GM23338 (cell line): ENCODE data around the gene CAMTA1. TPM values are rescaled to one million over a fixed set of nuclear protein-coding genes. Genes with fewer than 3 reads are reported as not detected.

Experiments
- ATAC-seq: fragments of 200-7000 bp; cut with Tn5 transposase; 3 replicates; pipeline ENCODE4 v1.9.1; 2020
- DNase-seq: peaks from one replicate; pipeline ENCODE4 v3.0.0-alpha.2; 2015; ENCODE audit warnings: low spot score
- H2AFZ ChIP-seq: fragments of 200-600 bp; sonication (generic); 2 replicates; pipeline ENCODE4 v1.8.0; 2016; ENCODE audit warnings: antibody characterized with exemption, mild to moderate bottlenecking, moderate library complexity
- H3F3A ChIP-seq: fragments of 200-600 bp; sonication (generic); replicated peaks from 2 replicates; pipeline ENCODE4 v1.8.0; 2017; ENCODE audit warnings: antibody characterized with exemption, mixed run types, low read depth
- H3K27ac ChIP-seq: fragments of 200-600 bp; sonication (generic); 2 replicates; pipeline ENCODE4 v1.6.1; 2016; ENCODE audit warnings: low read depth
- H3K27me3 ChIP-seq: fragments of 200-600 bp; sonication (generic); 2 replicates; pipeline ENCODE4 v1.8.0; 2016; ENCODE audit warnings: mild to moderate bottlenecking, mixed run types, moderate library complexity; ENCODE audit not compliant: insufficient read depth
- H3K36me3 ChIP-seq: fragments of 200-600 bp; sonication (generic); 2 replicates; pipeline ENCODE4 v1.8.0; 2016; ENCODE audit warnings: mild to moderate bottlenecking; ENCODE audit not compliant: insufficient read depth
- H3K4me1 ChIP-seq: fragments of 200-600 bp; sonication (generic); 2 replicates; pipeline ENCODE4 v1.8.0; 2016; ENCODE audit warnings: mild to moderate bottlenecking, moderate library complexity; ENCODE audit not compliant: insufficient read depth
- H3K4me2 ChIP-seq: fragments of 200-600 bp; sonication (generic); 2 replicates; pipeline ENCODE4 v1.7.1; 2017; ENCODE audit warnings: mixed run types
- H3K4me3 ChIP-seq: fragments of 200-600 bp; sonication (generic); 2 replicates; pipeline ENCODE4 v1.6.1; 2016; ENCODE audit warnings: mixed run types
- H3K79me2 ChIP-seq: fragments of 200-600 bp; sonication (generic); replicated peaks from 2 replicates; pipeline ENCODE4 v1.8.0; 2017; ENCODE audit warnings: mild to moderate bottlenecking; ENCODE audit not compliant: insufficient read depth
- H3K9me2 ChIP-seq: fragments of 200-600 bp; sonication (generic); 2 replicates; pipeline ENCODE4 v1.8.0; 2017; ENCODE audit not compliant: insufficient read depth
- H4K20me1 ChIP-seq: fragments of 200-600 bp; sonication (generic); replicated peaks from 2 replicates; pipeline ENCODE4 v1.8.0; 2017; ENCODE audit warnings: mild to moderate bottlenecking; ENCODE audit not compliant: insufficient read depth
- H3K27ac Mint-ChIP-seq: 2 replicates; pipeline ENCODE4 v1.8.0; 2020; ENCODE audit warnings: inconsistent platforms, mild to moderate bottlenecking, moderate library complexity, mixed read lengths
- H3K27me3 Mint-ChIP-seq: 3 replicates; pipeline ENCODE4 v1.8.0; 2022; ENCODE audit warnings: low read depth, mild to moderate bottlenecking, moderate library complexity, mixed read lengths, inconsistent platforms; ENCODE audit not compliant: insufficient read depth, poor library complexity
- H3K36me3 Mint-ChIP-seq: 3 replicates; pipeline ENCODE4 v1.8.0; 2021; ENCODE audit warnings: low read depth, mild to moderate bottlenecking, inconsistent platforms, moderate library complexity, mixed read lengths
- H3K4me1 Mint-ChIP-seq: 3 replicates; pipeline ENCODE4 v1.8.0; 2020; ENCODE audit warnings: mild to moderate bottlenecking, inconsistent platforms, mixed read lengths
- H3K4me3 Mint-ChIP-seq: 3 replicates; pipeline ENCODE4 v1.8.0; 2021; ENCODE audit warnings: moderate library complexity, mild to moderate bottlenecking, inconsistent platforms, mixed read lengths
- H3K9me3 Mint-ChIP-seq: 3 replicates; pipeline ENCODE4 v1.8.0; 2020; ENCODE audit warnings: moderate library complexity, mild to moderate bottlenecking, inconsistent platforms, mixed read lengths
- CREB1 ChIP-seq: fragments of 250-450 bp; sonication (Bioruptor Pico); IDR thresholded peaks from 2 replicates; pipeline ENCODE4 v1.5.0; 2020; ENCODE audit warnings: low read depth, mild to moderate bottlenecking, moderate library complexity
- NANOG ChIP-seq: IDR thresholded peaks from 2 replicates; pipeline ENCODE4 v1.6.1; 2016; ENCODE audit warnings: antibody characterized with exemption, borderline replicate concordance
- ZNF114 ChIP-seq: fragments of 250-450 bp; sonication (Bioruptor Pico); IDR thresholded peaks from 2 replicates; pipeline ENCODE4 v1.5.0; 2020; ENCODE audit warnings: mild to moderate bottlenecking, moderate library complexity
- ZNF331 ChIP-seq: fragments of 250-450 bp; sonication (Bioruptor Pico); IDR thresholded peaks from 2 replicates; pipeline ENCODE4 v1.5.0; 2020; ENCODE audit warnings: low read depth, mild to moderate bottlenecking, moderate library complexity
- polyA plus RNA-seq: library from polyadenylated mRNA; unstranded; fragments of >200 nt; fragmentation: Nextera tagmentation; extraction: Ambion mirVana; gene quantifications from 2 replicates; pipeline ENCODE4 v1.2.1, GENCODE V29; 2016
- total RNA-seq: library from RNA; depleted of rRNA; stranded (reverse); fragments of >200 nt; shearing (Covaris generic); gene quantifications from 2 replicates; pipeline ENCODE4 v1.2.3, GENCODE V29; 2014
- TF ChIP-seq, protein P1 (sequence below): IDR thresholded peaks from one replicate; pipeline ENCODE4 v1.6.1; 2018; ENCODE audit warnings: antibody characterized with exemption; ENCODE audit not compliant: unreplicated experiment
- TF ChIP-seq, protein P2 (sequence below), 2 experiments: fragments of 200-600 bp in 1 of 2; sonication (generic) in 1 of 2; conservative IDR thresholded peaks; 2 replicates each; pipeline versions ENCODE4 v1.5.1 to v1.6.1; 2016 to 2017; ENCODE audit warnings: antibody characterized with exemption in 2 of 2, low read depth in 2 of 2, mild to moderate bottlenecking in 2 of 2, moderate library complexity in 1 of 2
- TF ChIP-seq, protein P3 (sequence below): fragments of 250-450 bp; sonication (Bioruptor Pico); IDR thresholded peaks from 2 replicates; pipeline ENCODE4 v1.5.0; 2020; ENCODE audit warnings: mild to moderate bottlenecking, moderate library complexity

Gene CAMTA1
- total and polyA plus RNA-seq, 2 experiments from 2014 or later: 115 to 519 TPM

DNA sequence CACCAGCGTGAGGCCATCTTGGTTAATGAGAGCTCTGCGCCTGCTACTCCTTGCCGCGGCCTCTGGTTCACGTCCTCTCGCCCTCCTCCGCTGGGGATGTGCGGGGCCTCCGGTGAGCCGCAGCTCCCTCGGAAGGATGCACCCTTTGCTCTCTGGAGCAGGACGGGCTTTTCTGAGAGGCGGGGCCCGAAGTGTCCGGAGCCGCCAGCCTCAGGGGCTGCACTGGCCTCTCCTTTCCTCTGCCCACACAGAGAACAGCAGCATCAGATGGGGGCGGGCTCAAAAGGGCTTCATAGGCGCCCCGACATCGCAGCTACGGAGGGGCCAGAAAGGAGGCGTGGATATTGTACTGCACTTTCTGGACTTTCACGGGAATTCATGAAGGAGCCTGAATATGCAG is 284.7 kb downstream of the CAMTA1 start (continued):
- TF ChIP-seq, protein P1, sequence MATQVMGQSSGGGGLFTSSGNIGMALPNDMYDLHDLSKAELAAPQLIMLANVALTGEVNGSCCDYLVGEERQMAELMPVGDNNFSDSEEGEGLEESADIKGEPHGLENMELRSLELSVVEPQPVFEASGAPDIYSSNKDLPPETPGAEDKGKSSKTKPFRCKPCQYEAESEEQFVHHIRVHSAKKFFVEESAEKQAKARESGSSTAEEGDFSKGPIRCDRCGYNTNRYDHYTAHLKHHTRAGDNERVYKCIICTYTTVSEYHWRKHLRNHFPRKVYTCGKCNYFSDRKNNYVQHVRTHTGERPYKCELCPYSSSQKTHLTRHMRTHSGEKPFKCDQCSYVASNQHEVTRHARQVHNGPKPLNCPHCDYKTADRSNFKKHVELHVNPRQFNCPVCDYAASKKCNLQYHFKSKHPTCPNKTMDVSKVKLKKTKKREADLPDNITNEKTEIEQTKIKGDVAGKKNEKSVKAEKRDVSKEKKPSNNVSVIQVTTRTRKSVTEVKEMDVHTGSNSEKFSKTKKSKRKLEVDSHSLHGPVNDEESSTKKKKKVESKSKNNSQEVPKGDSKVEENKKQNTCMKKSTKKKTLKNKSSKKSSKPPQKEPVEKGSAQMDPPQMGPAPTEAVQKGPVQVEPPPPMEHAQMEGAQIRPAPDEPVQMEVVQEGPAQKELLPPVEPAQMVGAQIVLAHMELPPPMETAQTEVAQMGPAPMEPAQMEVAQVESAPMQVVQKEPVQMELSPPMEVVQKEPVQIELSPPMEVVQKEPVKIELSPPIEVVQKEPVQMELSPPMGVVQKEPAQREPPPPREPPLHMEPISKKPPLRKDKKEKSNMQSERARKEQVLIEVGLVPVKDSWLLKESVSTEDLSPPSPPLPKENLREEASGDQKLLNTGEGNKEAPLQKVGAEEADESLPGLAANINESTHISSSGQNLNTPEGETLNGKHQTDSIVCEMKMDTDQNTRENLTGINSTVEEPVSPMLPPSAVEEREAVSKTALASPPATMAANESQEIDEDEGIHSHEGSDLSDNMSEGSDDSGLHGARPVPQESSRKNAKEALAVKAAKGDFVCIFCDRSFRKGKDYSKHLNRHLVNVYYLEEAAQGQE: no peak

DNA sequence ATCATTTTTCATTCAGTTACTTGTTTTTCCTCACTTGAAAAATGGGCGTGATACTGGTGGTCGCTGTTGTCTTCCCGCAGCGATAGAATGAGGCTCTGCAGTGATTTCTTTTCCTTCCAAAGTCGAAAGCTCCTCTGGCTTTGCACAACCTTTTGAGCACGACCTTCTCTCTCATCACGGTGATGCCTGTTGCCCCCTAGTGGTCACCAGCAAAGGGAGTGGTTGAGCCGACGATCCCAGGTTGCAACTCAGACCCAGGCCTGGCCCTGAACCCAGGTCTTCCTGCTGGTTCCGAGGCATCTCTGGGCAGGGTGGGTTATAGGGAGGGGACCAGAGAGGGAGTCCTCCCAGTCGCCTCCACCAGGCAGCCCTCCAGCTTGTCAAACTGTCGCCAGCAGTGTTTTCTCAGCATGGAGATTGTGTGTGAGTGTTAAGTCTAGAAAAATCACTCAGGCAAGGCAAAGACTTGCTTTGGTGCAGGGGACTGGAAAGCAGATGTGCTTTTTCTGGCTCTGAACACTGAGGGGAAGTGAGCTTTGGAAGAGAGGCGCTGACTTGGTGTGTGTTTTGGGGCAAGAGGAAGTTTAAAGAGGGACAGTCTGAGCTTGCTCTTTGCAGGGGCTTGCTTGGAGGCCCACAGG is 285.3 kb downstream of the CAMTA1 start:
- Mint-ChIP-seq H3K9me3 (no peaks in the 10 kb centered on the region), H3K36me3 (no peaks in the 10 kb centered on the region), H3K4me1 (peaks cover 4% of the 10 kb centered on the region; the same call in 2 of the 3 replicates), H3K4me3 (peak overlapping the region; percentile 75), H3K27ac (no peak overlapping the region), H3K27me3 (no peaks in the 10 kb centered on the region)
- H3K27me3 ChIP-seq: no peaks in the 10 kb centered on the region
- no peaks in the 10 kb centered on the region for H3K79me2 ChIP-seq
- no peaks in the 10 kb centered on the region for H3F3A ChIP-seq
- peak; percentile 94 for DNase-seq
- no peaks in the 10 kb centered on the region for H3K36me3 ChIP-seq
- H3K27ac ChIP-seq: no peak overlapping the region
- peak overlapping the region; percentile 92 for H2AFZ ChIP-seq
- 0 out of 2 replicates have a peak, but pooled peaks cover 4% of the 10 kb centered on the region for H4K20me1 ChIP-seq
- H3K4me2 ChIP-seq: peak overlapping the region; percentile 84
- H3K4me1 ChIP-seq: no peaks in the 10 kb centered on the region; the same call in 1 of the 2 replicates
- H3K4me3 ChIP-seq: peak overlapping the region; percentile 61
- no peaks in the 10 kb centered on the region; the same call in 1 of the 2 replicates for H3K9me2 ChIP-seq
- ATAC-seq: peak; percentile 90
- TF ChIP-seq CREB1 (CRISPR knock-in tag) (no peak), ZNF114 (CRISPR knock-in tag) (no peak), NANOG (no peak), ZNF331 (CRISPR knock-in tag) (no peak)
- TF ChIP-seq, protein P1: peak; percentile 39
- TF ChIP-seq, protein P2, sequence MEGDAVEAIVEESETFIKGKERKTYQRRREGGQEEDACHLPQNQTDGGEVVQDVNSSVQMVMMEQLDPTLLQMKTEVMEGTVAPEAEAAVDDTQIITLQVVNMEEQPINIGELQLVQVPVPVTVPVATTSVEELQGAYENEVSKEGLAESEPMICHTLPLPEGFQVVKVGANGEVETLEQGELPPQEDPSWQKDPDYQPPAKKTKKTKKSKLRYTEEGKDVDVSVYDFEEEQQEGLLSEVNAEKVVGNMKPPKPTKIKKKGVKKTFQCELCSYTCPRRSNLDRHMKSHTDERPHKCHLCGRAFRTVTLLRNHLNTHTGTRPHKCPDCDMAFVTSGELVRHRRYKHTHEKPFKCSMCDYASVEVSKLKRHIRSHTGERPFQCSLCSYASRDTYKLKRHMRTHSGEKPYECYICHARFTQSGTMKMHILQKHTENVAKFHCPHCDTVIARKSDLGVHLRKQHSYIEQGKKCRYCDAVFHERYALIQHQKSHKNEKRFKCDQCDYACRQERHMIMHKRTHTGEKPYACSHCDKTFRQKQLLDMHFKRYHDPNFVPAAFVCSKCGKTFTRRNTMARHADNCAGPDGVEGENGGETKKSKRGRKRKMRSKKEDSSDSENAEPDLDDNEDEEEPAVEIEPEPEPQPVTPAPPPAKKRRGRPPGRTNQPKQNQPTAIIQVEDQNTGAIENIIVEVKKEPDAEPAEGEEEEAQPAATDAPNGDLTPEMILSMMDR (conservative IDR thresholded peaks at IDR 0.05; ENCODE audit: low read depth in 2 of 2): peak; percentile 93 to 94
- TF ChIP-seq, protein P3, sequence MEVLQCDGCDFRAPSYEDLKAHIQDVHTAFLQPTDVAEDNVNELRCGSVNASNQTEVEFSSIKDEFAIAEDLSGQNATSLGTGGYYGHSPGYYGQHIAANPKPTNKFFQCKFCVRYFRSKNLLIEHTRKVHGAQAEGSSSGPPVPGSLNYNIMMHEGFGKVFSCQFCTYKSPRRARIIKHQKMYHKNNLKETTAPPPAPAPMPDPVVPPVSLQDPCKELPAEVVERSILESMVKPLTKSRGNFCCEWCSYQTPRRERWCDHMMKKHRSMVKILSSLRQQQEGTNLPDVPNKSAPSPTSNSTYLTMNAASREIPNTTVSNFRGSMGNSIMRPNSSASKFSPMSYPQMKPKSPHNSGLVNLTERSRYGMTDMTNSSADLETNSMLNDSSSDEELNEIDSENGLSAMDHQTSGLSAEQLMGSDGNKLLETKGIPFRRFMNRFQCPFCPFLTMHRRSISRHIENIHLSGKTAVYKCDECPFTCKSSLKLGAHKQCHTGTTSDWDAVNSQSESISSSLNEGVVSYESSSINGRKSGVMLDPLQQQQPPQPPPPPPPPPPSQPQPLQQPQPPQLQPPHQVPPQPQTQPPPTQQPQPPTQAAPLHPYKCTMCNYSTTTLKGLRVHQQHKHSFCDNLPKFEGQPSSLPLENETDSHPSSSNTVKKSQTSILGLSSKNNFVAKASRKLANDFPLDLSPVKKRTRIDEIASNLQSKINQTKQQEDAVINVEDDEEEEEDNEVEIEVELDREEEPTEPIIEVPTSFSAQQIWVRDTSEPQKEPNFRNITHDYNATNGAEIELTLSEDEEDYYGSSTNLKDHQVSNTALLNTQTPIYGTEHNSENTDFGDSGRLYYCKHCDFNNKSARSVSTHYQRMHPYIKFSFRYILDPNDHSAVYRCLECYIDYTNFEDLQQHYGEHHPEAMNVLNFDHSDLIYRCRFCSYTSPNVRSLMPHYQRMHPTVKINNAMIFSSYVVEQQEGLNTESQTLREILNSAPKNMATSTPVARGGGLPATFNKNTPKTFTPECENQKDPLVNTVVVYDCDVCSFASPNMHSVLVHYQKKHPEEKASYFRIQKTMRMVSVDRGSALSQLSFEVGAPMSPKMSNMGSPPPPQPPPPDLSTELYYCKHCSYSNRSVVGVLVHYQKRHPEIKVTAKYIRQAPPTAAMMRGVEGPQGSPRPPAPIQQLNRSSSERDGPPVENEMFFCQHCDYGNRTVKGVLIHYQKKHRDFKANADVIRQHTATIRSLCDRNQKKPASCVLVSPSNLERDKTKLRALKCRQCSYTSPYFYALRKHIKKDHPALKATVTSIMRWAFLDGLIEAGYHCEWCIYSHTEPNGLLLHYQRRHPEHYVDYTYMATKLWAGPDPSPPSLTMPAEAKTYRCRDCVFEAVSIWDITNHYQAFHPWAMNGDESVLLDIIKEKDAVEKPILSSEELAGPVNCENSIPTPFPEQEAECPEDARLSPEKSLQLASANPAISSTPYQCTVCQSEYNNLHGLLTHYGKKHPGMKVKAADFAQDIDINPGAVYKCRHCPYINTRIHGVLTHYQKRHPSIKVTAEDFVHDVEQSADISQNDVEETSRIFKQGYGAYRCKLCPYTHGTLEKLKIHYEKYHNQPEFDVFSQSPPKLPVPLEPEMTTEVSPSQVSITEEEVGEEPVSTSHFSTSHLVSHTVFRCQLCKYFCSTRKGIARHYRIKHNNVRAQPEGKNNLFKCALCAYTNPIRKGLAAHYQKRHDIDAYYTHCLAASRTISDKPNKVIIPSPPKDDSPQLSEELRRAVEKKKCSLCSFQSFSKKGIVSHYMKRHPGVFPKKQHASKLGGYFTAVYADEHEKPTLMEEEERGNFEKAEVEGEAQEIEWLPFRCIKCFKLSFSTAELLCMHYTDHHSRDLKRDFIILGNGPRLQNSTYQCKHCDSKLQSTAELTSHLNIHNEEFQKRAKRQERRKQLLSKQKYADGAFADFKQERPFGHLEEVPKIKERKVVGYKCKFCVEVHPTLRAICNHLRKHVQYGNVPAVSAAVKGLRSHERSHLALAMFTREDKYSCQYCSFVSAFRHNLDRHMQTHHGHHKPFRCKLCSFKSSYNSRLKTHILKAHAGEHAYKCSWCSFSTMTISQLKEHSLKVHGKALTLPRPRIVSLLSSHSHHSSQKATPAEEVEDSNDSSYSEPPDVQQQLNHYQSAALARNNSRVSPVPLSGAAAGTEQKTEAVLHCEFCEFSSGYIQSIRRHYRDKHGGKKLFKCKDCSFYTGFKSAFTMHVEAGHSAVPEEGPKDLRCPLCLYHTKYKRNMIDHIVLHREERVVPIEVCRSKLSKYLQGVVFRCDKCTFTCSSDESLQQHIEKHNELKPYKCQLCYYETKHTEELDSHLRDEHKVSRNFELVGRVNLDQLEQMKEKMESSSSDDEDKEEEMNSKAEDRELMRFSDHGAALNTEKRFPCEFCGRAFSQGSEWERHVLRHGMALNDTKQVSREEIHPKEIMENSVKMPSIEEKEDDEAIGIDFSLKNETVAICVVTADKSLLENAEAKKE: peak; percentile 48; the same call in 1 of the 2 replicates
